Duodenal mucosa (tissue), 2 donors: Measurements from ENCODE around the gene SLC19A2.
"Not testable (repeated sequence)": the region's sequence is repeated elsewhere in the genome, so short reads cannot be mapped to it uniquely, and the experiment has no call there.

ENCODE experiments used
- H3K27ac ChIP-seq: one replicate; pipeline ENCODE4 v1.7.0; 2013; ENCODE audit warnings: low read depth, low read length
- H3K27me3 ChIP-seq, 2 donors: one replicate each; pipeline ENCODE4 v1.7.0; 2013; ENCODE audit warnings: low read length in 2 of 2, control low read depth in 1 of 2; ENCODE audit not compliant: insufficient read depth in 2 of 2, control insufficient read depth in 1 of 2
- H3K36me3 ChIP-seq, 2 donors: one replicate each; pipeline ENCODE4 v1.7.0; 2013; ENCODE audit warnings: low read length in 2 of 2, control low read depth in 1 of 2; ENCODE audit not compliant: insufficient read depth in 2 of 2, control insufficient read depth in 1 of 2
- H3K4me1 ChIP-seq, 2 donors: one replicate each; pipeline ENCODE4 v1.7.0; 2013; ENCODE audit warnings: low read length in 2 of 2, control low read depth in 1 of 2; ENCODE audit not compliant: insufficient read depth in 2 of 2, control insufficient read depth in 1 of 2
- H3K4me3 ChIP-seq, 2 donors: one replicate each; pipeline ENCODE4 v1.7.0; 2013; ENCODE audit warnings: low read length in 2 of 2, low read depth in 1 of 2
- H3K9ac ChIP-seq, 2 donors: one replicate each; pipeline ENCODE4 v1.7.0; 2013; ENCODE audit warnings: low read length in 2 of 2, low read depth in 1 of 2
- H3K9me3 ChIP-seq, 2 donors: one replicate each; pipeline ENCODE4 v1.7.0; 2013; ENCODE audit warnings: low read length in 2 of 2, control low read depth in 1 of 2; ENCODE audit not compliant: control insufficient read depth in 1 of 2

SLC19A2 gene, protein sequence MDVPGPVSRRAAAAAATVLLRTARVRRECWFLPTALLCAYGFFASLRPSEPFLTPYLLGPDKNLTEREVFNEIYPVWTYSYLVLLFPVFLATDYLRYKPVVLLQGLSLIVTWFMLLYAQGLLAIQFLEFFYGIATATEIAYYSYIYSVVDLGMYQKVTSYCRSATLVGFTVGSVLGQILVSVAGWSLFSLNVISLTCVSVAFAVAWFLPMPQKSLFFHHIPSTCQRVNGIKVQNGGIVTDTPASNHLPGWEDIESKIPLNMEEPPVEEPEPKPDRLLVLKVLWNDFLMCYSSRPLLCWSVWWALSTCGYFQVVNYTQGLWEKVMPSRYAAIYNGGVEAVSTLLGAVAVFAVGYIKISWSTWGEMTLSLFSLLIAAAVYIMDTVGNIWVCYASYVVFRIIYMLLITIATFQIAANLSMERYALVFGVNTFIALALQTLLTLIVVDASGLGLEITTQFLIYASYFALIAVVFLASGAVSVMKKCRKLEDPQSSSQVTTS

DNA sequence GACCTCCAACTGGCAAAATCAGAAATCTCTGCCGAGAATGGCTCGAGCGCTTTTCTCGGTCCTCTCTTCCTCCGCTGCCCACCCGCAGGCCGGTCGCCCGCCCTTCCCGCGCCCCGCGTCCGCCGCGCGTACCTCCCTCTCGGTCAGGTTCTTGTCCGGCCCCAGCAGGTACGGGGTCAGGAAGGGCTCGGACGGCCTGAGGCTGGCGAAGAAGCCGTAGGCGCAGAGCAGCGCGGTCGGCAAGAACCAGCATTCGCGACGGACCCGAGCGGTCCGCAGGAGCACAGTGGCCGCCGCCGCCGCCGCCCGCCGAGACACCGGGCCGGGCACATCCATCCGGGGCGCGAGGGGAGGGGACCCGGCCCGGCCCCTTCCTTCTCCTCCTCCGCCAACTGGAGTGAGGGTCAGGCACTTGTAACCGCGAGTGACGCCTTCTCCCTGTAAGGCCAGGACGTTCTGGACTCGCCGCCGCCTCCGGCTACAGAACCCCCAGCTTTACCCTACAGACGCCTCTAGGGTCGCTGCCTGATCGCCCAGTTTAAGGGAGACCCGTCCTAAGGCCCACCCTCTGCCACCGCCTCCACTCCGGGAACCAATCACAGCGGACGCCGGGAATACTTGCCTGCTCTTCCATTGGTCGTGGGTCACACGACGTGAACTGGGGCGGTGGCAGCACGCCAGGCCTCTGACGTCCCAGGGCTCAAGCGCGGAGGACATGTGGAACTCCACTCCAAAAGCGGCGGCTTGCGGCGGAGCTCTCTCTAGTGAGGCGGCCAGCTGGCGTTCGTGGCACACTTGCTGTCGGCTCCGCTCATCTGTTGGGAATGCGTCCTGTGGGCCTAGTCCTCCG, at the start of gene SLC19A2:
TSS of gene SLC19A2 (minus strand) at position 514 of the 850 bp plus-strand sequence. CDS start at position 336, 178 bp downstream.
- Histone ChIP-seq H3K4me3 (peak within 1 kb of the TSS; percentile 80 to 90), H3K9ac (peak within 1 kb of the TSS; percentile 89 to 91), H3K36me3 (no peaks in the 10 kb centered on the region), H3K27me3 (no peaks in the 10 kb centered on the region), H3K9me3 (no peaks in the 10 kb centered on the region), H3K4me1 (peaks cover 10 to 28% of the 10 kb centered on the region in 2 donors), H3K27ac (peak within 1 kb of the TSS; percentile 90)

DNA sequence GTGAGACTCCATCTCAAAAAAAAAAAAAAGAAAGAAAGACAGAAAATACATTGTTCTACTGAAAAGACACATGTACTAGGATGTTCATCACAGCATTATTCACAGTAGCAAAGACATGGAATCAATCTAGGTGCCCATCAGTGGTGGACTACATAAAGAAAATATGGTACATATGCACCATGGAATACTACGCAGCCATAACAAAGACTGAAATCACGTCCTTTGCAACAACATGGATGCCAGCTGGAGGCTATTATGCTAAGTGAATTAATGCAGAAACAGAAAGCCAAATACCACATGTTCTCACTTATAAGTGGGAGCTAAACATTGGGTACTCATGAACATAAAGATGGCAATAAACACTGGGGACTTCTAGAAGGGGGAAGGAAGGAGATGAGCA, 48.9 kb upstream of the SLC19A2 start:
- H3K9ac ChIP-seq = no peak overlapping the region
- H3K9me3 ChIP-seq = no peaks in the 10 kb centered on the region
- no peaks in the 10 kb centered on the region for H3K36me3 ChIP-seq
- peaks cover 0 to under 1% of the 10 kb centered on the region in 2 donors for H3K4me1 ChIP-seq
- no peaks in the 10 kb centered on the region for H3K27me3 ChIP-seq
- no peak overlapping the region for H3K27ac ChIP-seq
- no peak overlapping the region for H3K4me3 ChIP-seq

DNA sequence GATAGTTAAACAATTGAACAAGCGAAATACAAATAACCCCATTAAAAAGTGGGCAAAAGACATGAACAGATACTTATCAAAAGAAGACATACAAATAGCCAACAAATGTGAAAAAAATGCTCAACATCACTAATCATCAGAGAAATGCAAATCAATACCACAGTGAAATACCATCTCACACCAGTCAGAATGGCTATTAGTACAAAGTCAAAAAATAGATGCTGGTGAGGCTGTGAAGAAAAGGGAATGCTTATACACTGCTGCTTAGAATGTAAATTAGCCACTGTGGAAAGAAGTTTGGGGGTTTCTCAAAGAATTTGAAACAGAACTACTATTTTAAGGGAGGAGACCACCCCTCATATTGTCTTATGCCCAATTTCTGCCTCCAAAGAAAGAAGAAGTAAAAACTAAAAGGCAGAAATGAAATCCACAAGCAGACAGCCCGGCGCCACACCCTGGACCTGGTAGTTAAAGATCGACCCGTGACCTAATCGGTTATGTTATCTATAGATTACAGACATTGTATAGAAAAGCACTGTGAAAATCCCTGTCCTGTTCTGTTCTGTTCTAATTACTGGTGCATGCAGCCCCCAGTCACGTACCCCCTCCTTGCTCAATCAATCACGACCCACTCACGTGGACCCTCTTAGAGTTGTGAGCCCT, 47.9 kb upstream of the SLC19A2 start:
- not testable (repeated sequence) for H3K4me3 ChIP-seq, H3K9me3 ChIP-seq, H3K9ac ChIP-seq, H3K27ac ChIP-seq, H3K4me1 ChIP-seq, H3K36me3 ChIP-seq, H3K27me3 ChIP-seq

DNA sequence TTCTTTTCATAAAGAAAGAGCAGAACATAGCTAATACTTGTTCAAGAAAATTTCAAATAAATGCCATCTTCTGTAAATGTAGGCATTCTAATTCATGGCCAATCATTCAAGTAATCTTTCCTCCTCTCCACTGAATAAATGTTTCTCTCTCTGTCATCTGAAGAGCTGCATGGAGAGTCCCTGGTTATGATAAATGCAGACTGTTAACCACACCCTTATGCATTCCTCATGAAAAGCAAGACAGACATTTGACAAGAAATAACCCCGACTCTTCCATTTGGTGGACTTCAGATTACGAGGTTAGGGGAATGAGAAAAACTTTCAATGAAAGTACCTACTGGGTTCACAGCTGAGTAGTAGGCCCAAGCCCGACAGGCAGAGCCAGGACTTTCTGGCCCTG, 44.7 kb upstream of the SLC19A2 start:
- H3K9me3 ChIP-seq = no peaks in the 10 kb centered on the region
- no peak overlapping the region for H3K27ac ChIP-seq
- H3K4me1 ChIP-seq = peaks cover 18 to 23% of the 10 kb centered on the region in 2 donors
- no peaks in the 10 kb centered on the region for H3K36me3 ChIP-seq
- no peaks in the 10 kb centered on the region for H3K27me3 ChIP-seq
- no peak overlapping the region for H3K9ac ChIP-seq
- no peak overlapping the region for H3K4me3 ChIP-seq

DNA sequence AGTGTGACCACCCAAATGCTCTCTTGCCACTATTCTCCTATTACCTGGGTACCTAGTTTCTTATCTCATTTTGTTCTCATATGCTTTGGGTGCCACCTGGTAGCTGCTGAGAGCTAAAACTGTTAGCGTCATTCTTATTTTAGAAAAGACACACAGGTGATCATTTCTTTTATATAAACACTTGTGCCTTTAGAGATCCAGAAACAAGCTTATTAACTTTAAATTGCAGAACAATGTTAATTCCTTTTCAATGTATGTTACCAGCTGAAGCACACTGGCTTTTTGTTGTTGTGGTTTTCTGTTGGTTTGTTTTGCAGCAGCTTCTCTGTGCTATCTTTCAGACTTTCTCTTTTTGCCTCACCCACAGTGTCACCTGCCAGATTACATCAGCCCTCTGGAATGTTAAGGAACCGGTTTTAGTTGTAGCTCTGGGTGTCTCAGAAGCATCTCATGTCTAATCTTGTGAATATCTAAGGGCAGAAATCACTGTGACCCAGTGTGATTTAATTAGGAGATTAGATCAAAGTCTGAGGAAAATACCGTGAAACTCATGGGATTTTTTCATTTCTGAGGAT, 43.4 kb upstream of the SLC19A2 start:
- Histone ChIP-seq H3K4me3 (peak overlapping the region; percentile 31 to 50), H3K9me3 (no peaks in the 10 kb centered on the region), H3K36me3 (no peaks in the 10 kb centered on the region), H3K4me1 (peaks cover 20 to 26% of the 10 kb centered on the region in 2 donors), H3K27me3 (no peaks in the 10 kb centered on the region), H3K27ac (no peak overlapping the region), H3K9ac (peak overlapping the region; percentile 22 to 33)

DNA sequence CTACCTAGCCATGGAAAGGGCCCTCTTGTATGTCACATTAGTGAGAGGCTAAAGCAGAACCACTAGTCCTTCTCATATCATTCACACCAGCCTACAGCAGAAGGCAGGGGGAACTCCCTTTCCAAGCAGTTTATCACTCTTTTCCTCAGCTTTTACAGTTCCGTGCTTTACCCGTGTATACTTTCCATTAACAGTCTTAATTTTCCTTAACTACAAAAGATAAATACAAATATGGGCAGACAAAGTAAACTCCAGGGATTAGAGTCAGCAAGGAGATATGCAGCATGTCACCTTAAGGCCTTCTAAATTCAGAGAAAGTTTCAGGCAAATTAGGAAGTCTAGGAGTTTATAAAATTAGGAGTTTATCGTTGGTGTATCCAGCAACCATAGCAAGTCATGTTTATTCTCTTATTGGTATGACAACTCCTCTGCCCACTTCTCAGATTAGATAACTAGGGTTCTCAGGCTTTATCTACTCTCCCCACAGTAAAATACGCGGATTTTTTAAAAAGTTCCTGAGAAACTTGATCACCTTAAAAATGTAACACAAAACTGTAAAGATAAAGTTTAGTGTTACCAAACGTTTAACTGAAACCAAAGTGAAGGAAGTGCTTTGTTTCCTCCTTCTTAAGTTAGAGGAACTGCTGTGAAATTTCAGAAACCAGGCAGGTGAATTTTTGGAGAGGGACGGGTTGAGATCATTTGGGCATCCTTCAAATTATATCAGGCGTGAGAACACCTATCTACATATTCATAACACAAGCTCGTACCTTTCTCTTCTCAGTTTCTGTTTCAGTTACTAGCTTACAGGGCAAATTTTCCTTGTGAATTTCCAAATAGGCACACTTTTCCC, 42.7 kb upstream of the SLC19A2 start:
- Histone ChIP-seq H3K36me3 (no peaks in the 10 kb centered on the region), H3K9me3 (no peaks in the 10 kb centered on the region), H3K27me3 (no peaks in the 10 kb centered on the region), H3K27ac (no peak overlapping the region), H3K4me3 (peak overlapping the region; percentile 31 to 50), H3K4me1 (peaks cover 20 to 31% of the 10 kb centered on the region in 2 donors), H3K9ac (peak overlapping the region; percentile 22 to 33)

DNA sequence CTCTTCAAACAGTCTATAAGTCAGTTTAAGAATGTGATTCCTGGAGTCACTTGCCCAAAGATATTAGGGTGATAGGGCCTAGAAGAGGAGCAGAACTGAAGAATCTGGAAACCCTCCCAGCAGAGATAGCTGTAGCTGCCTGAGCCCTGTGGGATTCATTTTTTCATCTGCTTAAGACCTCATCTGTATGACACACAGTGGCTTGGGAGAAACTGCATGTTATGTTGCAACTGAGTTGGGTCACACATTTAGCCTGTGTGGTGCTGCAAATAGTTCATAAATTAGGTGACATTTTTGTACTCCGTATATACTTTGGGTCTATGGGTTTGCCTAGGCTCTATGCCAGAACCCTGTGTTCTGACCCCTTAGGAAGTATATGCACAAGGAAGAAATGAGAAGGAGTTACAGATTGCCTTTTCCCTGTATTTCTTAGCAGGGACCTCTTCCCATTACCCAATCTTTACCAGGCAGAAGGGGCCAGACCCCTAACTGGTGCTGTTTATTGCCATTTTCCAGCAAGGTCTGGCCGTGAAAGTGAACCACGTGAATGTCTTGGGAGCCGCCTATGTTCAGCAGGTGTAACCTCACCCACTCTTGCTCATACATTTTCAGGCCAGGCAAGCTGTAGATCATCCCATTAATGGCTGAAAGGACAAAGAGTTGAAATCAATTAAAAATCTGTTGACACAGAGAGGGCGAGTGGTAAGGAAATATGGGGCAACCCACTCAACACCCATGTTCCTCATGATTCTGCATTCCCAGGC, 41.9 kb upstream of the SLC19A2 start:
- H3K4me1 ChIP-seq = peaks cover 20 to 31% of the 10 kb centered on the region in 2 donors
- H3K27me3 ChIP-seq = no peaks in the 10 kb centered on the region
- no peaks in the 10 kb centered on the region for H3K36me3 ChIP-seq
- H3K4me3 ChIP-seq = no peak overlapping the region
- H3K27ac ChIP-seq = no peak overlapping the region
- no peaks in the 10 kb centered on the region for H3K9me3 ChIP-seq
- H3K9ac ChIP-seq = no peak overlapping the region

DNA sequence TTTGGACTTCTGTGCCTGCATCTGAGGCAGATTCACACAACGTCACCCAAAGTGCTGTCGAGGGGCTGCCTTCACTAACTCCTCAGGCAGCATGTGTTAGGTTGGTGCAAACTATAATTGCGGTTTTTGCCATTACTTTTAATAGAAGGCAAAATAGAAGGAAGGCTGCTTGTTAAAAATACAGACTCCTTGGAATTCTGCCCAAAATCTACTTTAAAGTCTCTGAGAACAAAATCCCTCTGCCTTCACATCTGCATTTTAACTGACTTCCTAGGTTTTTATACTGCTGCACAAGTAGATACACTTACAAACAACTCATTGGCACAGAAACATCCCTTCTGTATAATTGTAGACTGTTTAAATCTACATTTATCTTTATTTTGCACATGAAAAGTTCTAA, 41.3 kb upstream of the SLC19A2 start:
- Histone ChIP-seq H3K36me3 (no peaks in the 10 kb centered on the region), H3K27me3 (no peaks in the 10 kb centered on the region), H3K27ac (no peak overlapping the region), H3K4me3 (no peak overlapping the region), H3K9ac (no peak overlapping the region), H3K9me3 (no peaks in the 10 kb centered on the region), H3K4me1 (peaks cover 20 to 31% of the 10 kb centered on the region in 2 donors)
